Measurements from ENCODE around the gene MTMR2. TPM values are rescaled to one million over a fixed set of nuclear protein-coding genes. Genes with fewer than 3 reads are reported as not detected.

The MTMR2 gene
- total and polyA plus RNA-seq, 2 experiments from 2014 or later: 22.9 to 36.6 TPM

- Histone ChIP-seq H3K4me2 (no peak overlapping the region), H3K9me2 (replicated peaks; ENCODE audit: insufficient read depth) (no peaks in the 10 kb centered on the region), H3K27ac (no peak overlapping the region), H3K36me3 (replicated peaks; ENCODE audit: insufficient read depth, low read depth) (no peaks in the 10 kb centered on the region), H3K4me3 (no peak overlapping the region), H3K79me2 (peaks cover 68% of the 10 kb centered on the region), H2AFZ (no peak overlapping the region), H4K20me1 (ENCODE audit: insufficient read depth, poor library complexity, severe bottlenecking) (no peaks in the 10 kb centered on the region), H3K9me3 (ENCODE audit: low read depth) (no peaks in the 10 kb centered on the region), H3K4me1 (ENCODE audit: insufficient read depth) (peaks cover 30% of the 10 kb centered on the region), H3K27me3 (no peaks in the 10 kb centered on the region)
- no peak for DNase-seq (ENCODE audit: low spot score)
- TF ChIP-seq CTCF (IDR thresholded peaks at IDR 0.05; ENCODE audit: poor library complexity) (no peak), EZH2phosphoT487 (IDR thresholded peaks at IDR 0.05; ENCODE audit: low read depth, severe bottlenecking, unreplicated experiment) (no peak), EZH2 (IDR thresholded peaks at IDR 0.05; ENCODE audit: borderline replicate concordance) (no peak)
Observed at GRCh38 chr11:95895815-95896214, 28.1 kb downstream of the MTMR2 start.

- Histone ChIP-seq H3K9me3 (ENCODE audit: low read depth) (no peaks in the 10 kb centered on the region), H3K4me2 (peak overlapping the region; percentile 19), H3K27ac (peak overlapping the region; percentile 56), H3K9me2 (replicated peaks; ENCODE audit: insufficient read depth) (no peaks in the 10 kb centered on the region), H3K36me3 (replicated peaks; ENCODE audit: insufficient read depth, low read depth) (no peaks in the 10 kb centered on the region), H3K27me3 (no peaks in the 10 kb centered on the region), H2AFZ (no peak overlapping the region), H4K20me1 (ENCODE audit: insufficient read depth, poor library complexity, severe bottlenecking) (no peaks in the 10 kb centered on the region), H3K4me1 (ENCODE audit: insufficient read depth) (peaks cover 23% of the 10 kb centered on the region), H3K79me2 (peaks cover 67% of the 10 kb centered on the region), H3K4me3 (no peak overlapping the region)
- no peak for TF ChIP-seq CTCF (IDR thresholded peaks at IDR 0.05; ENCODE audit: poor library complexity)
- TF ChIP-seq EZH2phosphoT487 (IDR thresholded peaks at IDR 0.05; ENCODE audit: low read depth, severe bottlenecking, unreplicated experiment): no peak
- no peak for TF ChIP-seq EZH2 (IDR thresholded peaks at IDR 0.05; ENCODE audit: borderline replicate concordance)
- peak; percentile 14 for DNase-seq (ENCODE audit: low spot score)
- 79% methylated on average over 4 of the region's 4 CpGs for WGBS (ENCODE audit: low lambda C conversion rate, missing lambda C conversion rate)
Observed at GRCh38 chr11:95892892-95893570, 30.9 kb downstream of the MTMR2 start.

- TF ChIP-seq EZH2 (IDR thresholded peaks at IDR 0.05; ENCODE audit: borderline replicate concordance): no peak
- TF ChIP-seq CTCF (IDR thresholded peaks at IDR 0.05; ENCODE audit: poor library complexity): no peak
- TF ChIP-seq EZH2phosphoT487 (IDR thresholded peaks at IDR 0.05; ENCODE audit: low read depth, severe bottlenecking, unreplicated experiment): no peak
- peaks cover 63% of the 10 kb centered on the region for H3K79me2 ChIP-seq
- H3K27ac ChIP-seq: peak overlapping the region; percentile 56
- 88% methylated on average over 2 of the region's 2 CpGs for WGBS (ENCODE audit: low lambda C conversion rate, missing lambda C conversion rate)
- no peaks in the 10 kb centered on the region for H4K20me1 ChIP-seq (ENCODE audit: insufficient read depth, poor library complexity, severe bottlenecking)
- H3K4me3 ChIP-seq: no peak overlapping the region
- no peaks in the 10 kb centered on the region for H3K27me3 ChIP-seq
- H3K4me1 ChIP-seq (ENCODE audit: insufficient read depth): peaks cover 23% of the 10 kb centered on the region
- H3K36me3 ChIP-seq (replicated peaks; ENCODE audit: insufficient read depth, low read depth): no peaks in the 10 kb centered on the region
- DNase-seq (ENCODE audit: low spot score): no peak
- no peaks in the 10 kb centered on the region for H3K9me3 ChIP-seq (ENCODE audit: low read depth)
- H3K4me2 ChIP-seq: peak overlapping the region; percentile 19
- no peaks in the 10 kb centered on the region for H3K9me2 ChIP-seq (replicated peaks; ENCODE audit: insufficient read depth)
- no peak overlapping the region for H2AFZ ChIP-seq
Observed at GRCh38 chr11:95892492-95892891, 31.4 kb downstream of the MTMR2 start.

Data from hepatocyte (in vitro differentiated cells).